ENCODE data around the gene PDP2.

Gene PDP2

DNA sequence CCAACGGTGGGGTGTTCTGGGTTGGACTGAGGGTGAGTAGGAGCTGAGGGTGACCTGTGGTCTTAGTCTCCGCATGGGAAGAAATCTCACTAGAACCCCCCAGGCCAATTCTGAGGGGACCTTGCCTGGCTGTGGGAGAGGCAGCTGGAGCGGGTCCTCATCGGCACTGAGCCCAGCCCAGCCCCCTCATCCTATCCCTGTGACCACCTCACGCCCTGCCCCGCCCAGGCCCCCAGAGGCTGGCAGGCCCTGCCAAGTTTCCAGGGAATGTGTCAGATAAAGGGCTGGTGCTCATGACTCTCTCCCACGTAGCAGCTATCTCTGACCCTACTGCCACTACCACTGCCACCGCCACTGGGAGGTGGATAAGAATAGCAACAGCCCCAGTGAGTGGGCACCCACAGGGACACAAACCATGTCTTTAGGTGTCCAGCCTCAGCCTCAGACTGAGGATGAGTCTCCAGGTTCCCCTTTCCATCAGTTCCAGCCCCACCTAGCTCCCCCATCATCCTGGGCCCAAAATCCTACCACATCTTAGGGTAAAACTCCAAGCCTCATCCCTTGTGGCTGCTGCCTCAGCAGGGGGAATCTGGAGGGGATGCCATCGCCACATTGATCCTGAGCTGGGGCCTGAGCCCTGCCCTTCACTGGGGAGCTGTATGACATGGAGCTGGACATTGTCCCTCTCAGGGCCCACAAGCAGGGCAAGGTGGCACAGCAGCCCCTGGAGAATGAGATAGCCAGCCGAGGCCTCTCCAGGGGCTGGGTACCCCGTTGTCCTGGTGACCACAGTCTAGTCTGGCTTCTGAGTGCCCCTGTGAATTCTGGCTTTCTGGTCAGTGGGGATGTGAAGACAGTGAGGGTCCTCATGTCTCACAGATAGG, 23.5 kb downstream of the PDP2 start:
- DNase-seq (ENCODE audit: low read depth) = no peak

DNA sequence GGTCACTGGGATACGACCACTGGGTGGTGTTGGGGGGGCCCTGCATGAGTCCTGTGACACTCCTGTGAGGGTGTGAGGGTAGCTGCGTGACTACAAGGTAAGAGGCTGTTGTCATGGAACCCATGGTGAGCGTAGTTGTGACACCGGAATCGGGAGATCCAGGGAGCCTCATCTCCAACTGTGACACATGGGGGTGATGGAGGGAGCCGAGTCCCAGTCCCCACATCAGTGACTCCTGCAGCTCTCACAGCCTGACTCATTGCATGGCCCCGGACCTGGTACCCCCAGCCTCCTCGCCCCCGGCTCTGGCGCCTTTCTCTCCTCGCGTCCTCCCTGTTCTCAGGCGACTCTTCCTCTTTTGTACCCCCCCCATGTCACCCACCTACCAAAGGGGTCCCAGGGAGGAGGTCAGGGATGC, 24.1 kb downstream of the PDP2 start:
- no peak for DNase-seq (ENCODE audit: low read depth)

DNA sequence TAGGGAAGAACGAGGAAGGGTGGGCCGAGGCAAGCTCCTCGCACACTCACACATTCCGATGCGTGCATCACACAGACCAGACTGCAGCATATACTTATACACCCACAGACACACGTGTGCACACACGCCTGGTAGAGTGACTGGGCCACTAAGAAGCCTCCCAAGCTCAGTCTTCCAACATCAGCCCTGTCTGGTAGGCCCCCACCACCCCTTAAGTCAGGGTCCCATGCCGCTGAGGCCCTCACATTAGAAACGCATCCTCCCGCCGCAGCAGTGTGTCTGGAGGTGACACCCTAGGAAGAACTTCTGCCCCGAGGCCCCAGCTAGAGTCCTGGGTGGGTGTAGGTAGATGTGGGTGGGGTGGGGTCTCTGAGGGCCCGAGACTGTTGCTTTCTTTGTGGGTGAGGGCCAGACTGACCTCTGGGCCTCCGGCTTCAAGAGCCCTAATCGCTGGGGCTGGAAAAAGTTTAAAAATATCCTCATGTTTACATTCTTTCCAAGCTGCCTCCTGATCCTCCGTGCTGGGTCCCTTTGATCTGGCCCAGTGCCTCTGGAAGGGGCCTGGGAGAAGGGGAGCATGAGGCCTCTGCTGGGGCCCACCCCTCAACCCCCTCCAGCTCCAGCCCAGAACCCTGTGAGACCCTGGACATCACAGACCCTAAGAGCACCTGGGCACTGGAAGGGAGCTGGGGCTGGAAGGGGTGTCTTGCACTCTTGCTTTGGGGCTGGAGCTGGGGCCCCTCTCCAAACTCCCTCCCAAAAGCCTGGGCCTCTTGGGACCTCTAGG, 24.7 kb downstream of the PDP2 start:
- no peak for DNase-seq (ENCODE audit: low read depth)

DNA sequence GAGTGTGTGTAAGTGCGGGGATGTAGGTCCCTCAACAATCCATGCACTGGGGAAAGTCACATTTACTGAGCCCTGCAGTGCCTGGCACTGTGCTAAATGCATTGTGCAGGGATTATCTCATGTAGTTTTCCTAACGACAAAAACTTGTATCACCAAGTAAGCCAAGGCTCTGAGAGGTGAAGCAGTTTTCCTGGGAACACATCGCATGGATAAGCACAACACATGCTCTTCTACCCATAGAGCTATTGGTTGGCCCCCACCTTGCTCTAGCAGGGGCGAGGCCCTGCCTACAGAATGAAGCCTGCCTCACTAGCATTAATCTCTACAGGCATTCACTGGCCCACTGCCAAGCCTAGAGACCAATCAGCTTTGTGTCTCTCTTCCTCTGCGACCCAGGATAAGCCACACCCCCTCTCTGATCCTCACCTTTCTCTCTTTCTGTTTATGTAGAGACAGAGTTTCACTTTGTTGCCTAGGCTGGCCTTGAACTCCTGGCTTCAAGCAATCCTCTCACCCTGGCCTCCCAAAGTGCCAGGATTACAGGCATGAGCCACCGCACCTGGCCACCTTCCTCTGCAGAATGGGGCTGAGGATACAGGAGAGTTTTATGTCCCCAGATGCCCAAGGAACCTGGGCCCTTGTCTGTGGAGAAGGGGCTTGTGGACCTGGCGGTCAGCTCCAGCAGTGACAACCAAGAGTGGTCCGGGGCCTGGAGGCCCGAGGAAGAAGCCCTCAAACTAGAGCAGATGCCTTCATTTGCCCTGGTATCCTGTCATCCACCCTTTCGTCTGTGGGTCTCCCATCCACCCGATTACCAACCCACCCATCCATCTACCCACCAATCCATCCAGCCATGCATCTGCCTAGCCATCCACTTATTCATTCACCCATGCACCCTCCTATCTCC, 25.6 kb downstream of the PDP2 start:
- no peak for DNase-seq (ENCODE audit: low read depth)

DNA sequence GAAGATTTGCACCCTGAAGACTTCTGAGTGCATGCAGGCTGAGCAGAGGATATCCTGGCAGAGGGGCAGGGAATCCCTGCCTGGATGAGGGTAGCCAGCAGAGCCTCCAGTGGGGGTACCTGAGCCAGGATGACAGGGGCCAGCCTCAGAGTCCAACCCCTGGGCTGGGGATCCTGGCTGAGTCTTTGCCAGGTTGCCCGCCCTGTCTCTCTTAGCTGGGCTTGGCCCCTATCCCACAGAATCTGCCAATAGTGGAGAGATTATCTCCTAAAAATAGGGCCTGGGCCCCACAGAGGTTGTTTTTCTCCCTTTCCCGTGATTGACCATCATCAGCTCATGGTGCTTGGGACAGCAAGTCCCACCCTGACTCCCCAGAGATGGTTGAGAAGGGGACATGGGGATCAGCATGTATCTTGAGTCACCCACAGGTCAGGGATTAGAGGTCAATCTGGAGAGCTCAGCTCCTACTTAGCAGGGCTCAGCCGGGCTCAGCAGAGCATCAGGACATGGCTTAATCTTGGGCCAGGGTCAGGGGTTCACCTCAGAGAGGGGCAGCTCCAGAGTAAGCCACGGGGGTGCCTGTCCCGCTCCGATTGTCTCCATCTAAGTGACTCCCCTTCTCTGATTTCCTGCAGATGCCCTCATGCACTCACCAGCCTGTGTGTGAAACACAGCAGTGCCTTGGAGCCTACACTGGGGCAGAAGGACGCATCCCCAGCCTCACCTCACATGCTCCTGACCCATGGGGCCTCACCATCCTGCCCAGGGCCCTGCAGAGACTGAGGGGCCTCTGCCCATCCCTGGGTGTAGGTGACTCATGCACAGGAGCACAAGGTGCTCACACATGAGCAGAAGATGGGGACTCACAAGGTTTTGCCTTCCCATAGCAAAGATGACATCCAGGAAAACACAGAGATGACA, 26.9 kb downstream of the PDP2 start:
- DNase-seq (ENCODE audit: low read depth) = no peak

DNA sequence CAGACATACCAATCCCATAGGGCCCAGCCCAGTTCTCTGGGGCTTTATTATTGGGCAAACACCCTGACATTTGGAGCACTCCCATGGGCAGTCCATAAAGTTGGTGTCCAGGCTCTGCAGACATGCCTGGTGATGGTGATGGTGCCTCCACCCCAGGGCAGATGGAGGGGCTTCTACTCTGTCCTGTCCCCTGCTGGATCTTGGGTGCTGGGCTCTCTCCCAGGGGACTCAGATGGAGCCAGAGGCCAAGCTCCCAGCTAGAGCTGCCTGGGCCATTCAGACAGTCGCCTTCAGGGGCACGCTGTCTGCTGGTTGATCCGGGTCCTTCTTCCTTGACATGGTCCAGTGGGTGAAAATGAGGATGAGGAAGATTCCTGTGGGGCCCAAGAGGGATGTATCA, 27.8 kb downstream of the PDP2 start:
- DNase-seq (ENCODE audit: low read depth) = no peak

DNA sequence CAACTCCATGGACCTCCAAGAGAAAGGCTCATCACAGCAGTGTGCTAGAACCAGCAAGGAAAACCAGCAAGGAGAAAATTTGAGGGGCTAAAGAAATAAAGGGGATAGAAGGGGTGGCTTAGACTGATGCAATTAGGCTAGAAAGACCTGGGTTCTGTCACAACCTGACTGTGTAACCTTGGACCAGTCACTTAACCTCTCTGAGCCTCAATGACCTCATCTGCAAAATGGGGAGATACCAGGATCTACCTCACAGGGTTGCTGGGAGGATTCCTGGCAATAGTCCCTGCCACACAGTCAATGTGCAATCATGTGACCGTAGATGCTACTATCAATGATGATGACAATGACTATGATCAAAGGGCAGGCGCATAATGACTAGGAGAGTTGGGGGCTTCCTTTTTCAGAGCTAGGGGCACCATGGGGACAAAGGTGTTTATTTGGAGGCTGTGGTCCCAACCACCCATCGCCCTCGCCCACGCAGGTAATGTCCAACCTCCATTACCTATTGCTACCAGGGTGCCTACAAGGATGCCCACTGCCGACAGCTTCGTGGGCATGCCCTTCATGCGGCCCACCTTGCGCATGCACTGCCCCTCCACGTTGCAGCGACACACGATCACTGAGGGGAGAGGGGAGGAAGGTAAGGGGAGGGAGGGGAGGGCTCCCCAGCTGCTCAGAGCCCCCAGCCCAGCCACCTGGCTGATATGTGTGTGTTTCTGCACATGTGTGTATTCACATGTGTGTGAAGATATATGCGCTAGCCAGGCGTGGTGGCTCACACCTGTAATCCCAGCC, 28.6 kb downstream of the PDP2 start:
- DNase-seq (ENCODE audit: low read depth) = no peak

DNA sequence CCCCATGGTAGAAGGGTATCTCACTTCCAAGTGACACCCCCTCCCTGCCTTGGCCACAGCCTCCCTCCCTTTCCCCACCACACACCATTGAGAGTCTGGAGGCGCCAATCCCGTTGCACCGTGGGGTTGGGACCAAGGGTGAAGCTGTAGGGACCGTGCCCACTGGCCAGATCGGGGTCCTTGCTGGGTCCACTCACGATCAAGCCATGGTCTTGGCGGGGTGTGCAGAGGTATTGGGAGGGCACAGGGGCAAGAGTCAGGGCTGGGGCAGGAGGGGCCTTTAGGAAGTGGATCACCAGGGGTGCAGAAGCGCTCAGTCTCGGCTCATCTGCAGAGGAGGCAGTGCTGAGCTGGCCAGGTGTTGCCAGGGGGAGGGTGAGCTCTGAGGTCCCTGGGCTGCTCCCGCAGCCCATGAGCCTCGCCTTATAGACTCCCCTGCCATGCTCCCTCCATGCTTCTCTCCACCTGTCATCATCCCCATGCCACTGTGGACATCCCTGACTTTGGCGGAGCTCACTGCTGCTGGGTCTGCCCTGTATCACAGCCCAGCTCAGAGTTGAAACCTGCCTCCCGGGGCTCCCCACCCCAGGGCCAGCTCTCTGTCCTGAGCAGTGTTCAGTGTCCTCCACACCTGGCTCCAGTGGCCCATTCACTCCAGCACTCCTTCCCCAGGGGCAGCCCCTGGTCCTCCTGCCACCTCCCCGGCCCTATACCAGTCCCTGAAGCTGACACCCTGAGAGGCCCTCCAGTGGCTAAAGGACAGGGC, 30.0 kb downstream of the PDP2 start:
- DNase-seq (ENCODE audit: low read depth) = no peak

DNA sequence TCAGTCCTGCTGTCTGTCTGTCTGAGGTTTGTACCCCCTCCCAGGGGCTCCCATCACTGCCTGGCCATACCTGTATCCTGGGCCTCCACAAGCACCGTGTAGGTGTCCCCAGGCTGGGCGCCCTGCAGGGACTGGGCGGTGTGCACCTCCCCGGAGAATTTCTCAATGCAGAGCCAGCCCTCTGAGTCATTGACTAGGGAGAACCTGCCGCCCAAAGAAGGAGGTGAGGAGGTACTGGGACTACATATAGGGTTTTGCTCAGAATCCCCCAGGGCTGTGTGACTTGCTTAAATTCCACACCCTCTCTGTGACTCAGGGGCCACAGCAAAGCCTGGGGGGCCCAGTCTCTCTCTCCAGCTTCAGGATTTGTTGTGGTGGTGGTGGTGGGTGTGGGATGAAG, 30.8 kb downstream of the PDP2 start:
- no peak for DNase-seq (ENCODE audit: low read depth)

DNA sequence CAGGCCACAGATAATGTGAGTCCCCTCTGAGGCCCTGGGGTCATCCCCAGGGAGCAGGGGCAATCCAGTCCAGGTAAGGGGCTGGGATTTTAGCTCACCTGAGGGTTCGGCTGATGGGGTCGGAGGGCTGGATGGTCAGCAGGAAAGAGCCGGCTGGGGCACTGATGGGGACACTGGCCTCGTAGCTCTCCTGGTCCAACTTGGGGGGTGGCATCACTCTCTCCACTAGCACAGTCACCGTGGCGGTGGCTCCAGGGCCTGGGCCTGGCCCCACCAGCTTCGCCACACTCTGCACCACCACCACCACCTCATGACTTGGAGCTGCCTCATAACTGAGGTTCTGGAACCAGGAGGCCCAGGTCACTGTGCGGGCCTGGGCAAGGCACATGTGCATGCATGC, 31.5 kb downstream of the PDP2 start:
- DNase-seq (ENCODE audit: low read depth) = no peak

DNA sequence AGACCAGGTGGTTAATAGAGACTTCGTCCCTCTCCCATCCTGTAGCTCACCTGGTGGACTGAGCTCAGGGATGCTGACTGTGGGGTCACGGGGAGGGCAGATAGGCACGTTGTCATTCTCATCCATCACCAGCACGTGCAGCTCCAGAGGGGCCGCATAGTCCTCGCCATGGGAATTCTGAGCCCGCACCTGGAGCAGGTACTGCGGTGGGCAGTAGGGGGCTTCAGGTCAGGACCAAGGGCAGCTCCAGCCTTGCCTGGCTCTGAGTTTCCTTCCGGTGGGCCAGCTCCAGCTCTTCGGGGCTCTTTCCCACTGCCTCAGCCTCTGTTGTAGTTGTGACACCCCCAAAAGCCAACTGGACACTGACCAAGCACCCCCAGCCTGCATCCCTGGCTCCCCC, 32.8 kb downstream of the PDP2 start:
- DNase-seq (ENCODE audit: low read depth) = no peak

DNA sequence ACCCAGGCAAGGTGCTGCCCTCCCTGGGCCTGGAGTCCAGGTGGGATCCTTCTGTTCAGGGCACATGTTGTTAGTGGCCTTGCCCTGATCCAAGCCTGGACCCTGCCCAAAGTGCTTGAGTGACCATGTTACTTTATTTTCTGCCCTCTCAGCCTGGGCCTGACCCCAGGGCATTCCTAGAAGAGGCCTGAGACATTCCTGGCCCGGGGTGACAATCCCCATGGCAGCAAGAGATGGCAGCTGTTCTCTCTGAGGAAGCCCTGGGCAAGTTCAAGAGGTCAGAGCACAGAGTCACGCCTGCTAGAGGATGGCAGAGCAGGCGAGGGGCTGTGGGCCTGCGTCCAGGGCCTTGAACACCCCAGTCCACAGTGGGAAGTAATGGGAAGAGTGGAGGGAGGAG, 33.4 kb downstream of the PDP2 start:
- DNase-seq (ENCODE audit: low read depth) = no peak

DNA sequence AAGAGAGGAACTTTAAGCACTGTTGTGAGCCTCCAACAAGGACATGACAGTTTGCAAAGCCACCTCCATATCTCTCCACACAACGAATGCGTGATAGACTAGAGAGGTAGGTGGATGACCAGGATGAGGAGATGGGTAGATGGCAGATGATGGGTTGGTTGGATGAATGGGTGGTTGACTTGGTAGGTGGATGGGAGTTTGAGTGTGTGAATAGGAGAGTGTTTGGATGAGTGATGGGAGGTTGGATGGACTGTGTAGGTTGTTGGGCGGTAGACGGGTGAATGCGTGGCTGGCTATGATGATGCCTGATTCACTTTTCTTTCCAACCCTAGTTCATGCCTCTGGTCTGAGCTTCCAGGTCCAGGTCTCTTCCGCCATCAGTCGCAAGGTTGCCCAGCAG, 34.2 kb downstream of the PDP2 start:
- no peak for DNase-seq (ENCODE audit: low read depth)

DNA sequence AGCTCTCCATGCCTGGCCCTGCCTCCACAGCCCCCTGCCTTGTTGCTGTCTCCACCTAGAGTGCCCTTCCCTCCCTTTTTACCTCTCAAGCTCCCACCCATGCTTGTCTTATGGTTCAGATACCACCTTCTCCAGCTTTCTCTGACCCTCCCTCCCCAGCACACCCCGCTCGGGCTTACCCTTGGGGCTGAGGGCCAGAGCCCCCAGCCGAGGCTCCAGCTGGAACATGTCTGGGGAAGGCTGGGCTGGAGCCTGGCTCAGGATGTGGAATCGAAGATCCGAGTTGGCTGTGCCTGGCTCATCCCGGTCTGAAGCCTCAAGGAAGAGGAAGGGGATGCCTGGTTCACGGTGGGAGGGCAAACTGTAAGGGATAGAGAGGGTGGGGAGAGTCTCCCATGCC, 34.7 kb downstream of the PDP2 start:
- no peak for DNase-seq (ENCODE audit: low read depth)

DNA sequence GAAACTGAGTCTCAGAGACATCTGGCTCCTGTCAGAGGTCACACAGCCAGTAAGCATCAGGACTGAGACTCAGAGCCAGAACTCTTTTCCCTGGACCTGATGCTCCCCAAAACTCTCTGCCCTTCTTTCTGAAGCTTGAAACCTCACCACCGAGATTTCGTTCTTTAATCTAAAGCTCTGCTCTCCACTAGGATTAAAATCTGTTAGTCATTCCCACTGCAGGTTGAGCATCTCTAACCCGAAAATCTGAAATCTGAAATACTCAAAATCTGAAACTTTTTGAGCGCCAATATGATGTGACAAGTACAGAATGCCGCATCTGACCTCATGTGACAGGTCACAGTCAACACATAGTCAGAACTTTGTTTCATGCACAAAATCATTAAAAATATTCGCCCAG, 36.2 kb downstream of the PDP2 start:
- no peak for DNase-seq (ENCODE audit: low read depth)

DNA sequence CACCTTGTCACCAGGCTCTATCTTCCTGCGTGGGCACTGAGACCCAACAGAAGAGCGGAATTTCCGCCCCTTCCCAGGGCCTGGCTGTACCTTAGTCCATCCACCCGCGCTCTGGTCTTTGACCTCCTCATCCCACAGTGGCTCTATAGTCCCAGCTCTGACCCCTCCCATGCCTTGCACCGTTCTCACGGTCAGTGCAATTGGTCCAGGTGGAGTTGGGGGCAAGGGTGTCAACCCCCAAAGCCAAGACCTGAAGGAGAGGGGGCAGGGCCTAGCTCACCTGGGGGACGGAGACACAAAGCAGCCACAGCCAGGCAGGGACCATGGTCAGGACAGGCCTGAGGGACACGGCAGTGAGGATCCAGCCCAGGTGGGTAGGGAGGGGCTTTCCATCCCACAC, 37.4 kb downstream of the PDP2 start:
- no peak for DNase-seq (ENCODE audit: low read depth)

DNA sequence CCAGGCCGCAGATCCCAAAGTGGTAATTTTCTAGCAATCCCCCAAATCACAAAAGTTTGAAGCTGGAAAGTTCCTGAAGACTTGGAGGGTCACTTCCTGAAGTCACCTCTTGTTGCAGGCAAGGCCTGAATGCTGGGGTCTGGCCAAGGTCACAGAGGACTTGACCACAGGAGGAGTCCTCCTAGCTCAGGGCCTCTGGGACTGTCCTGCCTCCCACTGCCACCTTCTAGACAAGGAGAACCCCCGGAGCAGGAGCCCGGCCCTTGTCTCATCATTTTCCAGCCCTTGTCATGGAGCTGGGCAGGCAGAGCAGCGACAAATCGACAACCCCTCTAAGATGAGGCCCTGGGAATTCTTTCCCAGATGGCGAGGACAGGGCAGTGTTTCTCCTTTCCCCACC, 38.0 kb downstream of the PDP2 start:
- DNase-seq (ENCODE audit: low read depth) = no peak

DNA sequence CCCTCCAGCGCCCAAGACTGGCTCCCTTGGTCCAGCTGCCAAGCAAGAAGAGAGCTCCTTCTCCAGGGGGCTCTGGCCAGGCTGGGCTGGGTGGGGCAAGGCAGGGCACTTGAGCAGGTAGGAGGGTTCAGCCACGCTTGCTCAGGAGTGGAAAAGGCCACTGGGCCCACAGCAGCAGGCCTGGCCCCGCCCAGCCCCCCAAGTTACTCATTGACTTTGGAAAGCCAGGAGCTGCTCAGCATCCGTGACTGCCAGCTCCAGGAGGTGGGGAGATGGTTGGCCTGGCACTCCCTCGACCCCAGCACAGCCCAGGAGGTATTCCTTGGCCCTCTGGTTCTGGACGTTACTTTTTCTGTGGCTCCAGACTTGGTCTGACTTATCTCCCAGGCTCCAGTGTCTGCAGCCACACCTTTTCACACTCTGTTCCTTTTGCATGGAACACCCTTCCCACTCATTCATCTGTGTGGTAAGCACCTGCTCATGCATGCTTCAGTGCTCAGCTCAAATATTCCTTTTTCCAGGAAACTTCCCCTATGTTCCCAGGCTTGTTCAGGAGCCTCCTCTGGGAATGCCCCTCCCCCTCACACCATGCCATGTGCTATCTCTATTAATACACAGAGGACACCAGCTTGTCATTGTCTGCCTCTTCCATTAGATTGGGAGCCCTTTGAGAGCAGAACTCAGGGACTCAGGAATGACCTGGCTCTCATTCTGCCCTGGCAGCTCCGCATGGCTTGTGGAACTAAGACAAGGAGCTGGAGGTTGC, 38.7 kb downstream of the PDP2 start, which contains the start of gene CDH16:
TSS of gene CDH16 (minus strand) at position 83 of the 766 bp plus-strand sequence. CDS start 820 bp downstream, outside the sequence.
- DNase-seq (ENCODE audit: low read depth) = no peak

Data from activated T-cell treated with anti-CD3 and anti-CD28 coated beads for 24 hours (primary cell).